ENCODE data around the gene TRPC4AP. TPM values are rescaled to one million over a fixed set of nuclear protein-coding genes. Genes with fewer than 3 reads are reported as not detected.
A peak's percentile ranks its signal among the peaks of the same experiment; 100 is the strongest.

Gene TRPC4AP
- total RNA-seq, 2 donors from 2014 or later, result 52.8 to 63.2 TPM

- intact Hi-C loops (cut with DNase I), result no loop called here
- H3K9ac ChIP-seq (ENCODE audit: low read depth in 2 of 2, low read length in 2 of 2), result no peak overlapping the region
- H3K9me3 ChIP-seq, result no peaks in the 10 kb centered on the region
- H3K27me3 ChIP-seq, result no peaks in the 10 kb centered on the region
- no peaks in the 10 kb centered on the region for H3K4me1 ChIP-seq
- no peak for DNase-seq
- peaks cover 9% of the 10 kb centered on the region for H3K36me3 ChIP-seq
- no peak overlapping the region for H3K4me3 ChIP-seq
- H3K27ac ChIP-seq, result no peak overlapping the region
- TF ChIP-seq CTCF (IDR thresholded peaks at IDR 0.05), result no peak
Measured at GRCh38 chr20:35133735-35134134, 41.1 kb upstream of the TRPC4AP start.

- H3K36me3 ChIP-seq, result peaks cover 9% of the 10 kb centered on the region
- TF ChIP-seq CTCF (IDR thresholded peaks at IDR 0.05), result no peak
- no peaks in the 10 kb centered on the region for H3K9me3 ChIP-seq
- no peaks in the 10 kb centered on the region for H3K27me3 ChIP-seq
- DNase-seq, result no peak
- no peak overlapping the region for H3K4me3 ChIP-seq
- intact Hi-C loops (cut with DNase I), result no loop called here
- H3K9ac ChIP-seq (ENCODE audit: low read depth in 2 of 2, low read length in 2 of 2), result no peak overlapping the region
- no peak overlapping the region for H3K27ac ChIP-seq
- H3K4me1 ChIP-seq, result no peaks in the 10 kb centered on the region
Measured at GRCh38 chr20:35133031-35133430, 40.4 kb upstream of the TRPC4AP start.

- no peak for DNase-seq
- Histone ChIP-seq H3K36me3 (peaks cover 6% of the 10 kb centered on the region), H3K27me3 (no peaks in the 10 kb centered on the region), H3K9me3 (no peaks in the 10 kb centered on the region), H3K27ac (no peak overlapping the region), H3K9ac (ENCODE audit: low read depth in 2 of 2, low read length in 2 of 2) (no peak overlapping the region), H3K4me1 (no peaks in the 10 kb centered on the region), H3K4me3 (no peak overlapping the region)
- TF ChIP-seq CTCF (IDR thresholded peaks at IDR 0.05), result no peak
- intact Hi-C loops (cut with DNase I), result no loop called here
Measured at GRCh38 chr20:35131934-35132333, 39.3 kb upstream of the TRPC4AP start.

GRCh38 chr20:35129647-35130069 is 37.1 kb upstream of the TRPC4AP start:
- H3K4me3 ChIP-seq, result no peak overlapping the region

GRCh38 chr20:35125753-35126152 is 33.1 kb upstream of the TRPC4AP start:
- no peak overlapping the region for H3K4me3 ChIP-seq
- H3K9me3 ChIP-seq, result no peaks in the 10 kb centered on the region
- DNase-seq, result no peak
- no peak for TF ChIP-seq CTCF (IDR thresholded peaks at IDR 0.05)
- H3K27me3 ChIP-seq, result no peaks in the 10 kb centered on the region
- no peak overlapping the region for H3K9ac ChIP-seq (ENCODE audit: low read depth in 2 of 2, low read length in 2 of 2)
- intact Hi-C loops (cut with DNase I), result no loop called here
- H3K4me1 ChIP-seq, result no peaks in the 10 kb centered on the region
- peaks cover 4% of the 10 kb centered on the region for H3K36me3 ChIP-seq
- H3K27ac ChIP-seq, result no peak overlapping the region

More at GRCh38 chr20:35129647-35130069, 37.1 kb upstream of the TRPC4AP start:
- Histone ChIP-seq H3K36me3 (peaks cover 6% of the 10 kb centered on the region), H3K27ac (peak overlapping the region; percentile 12), H3K9ac (ENCODE audit: low read depth in 2 of 2, low read length in 2 of 2) (no peak overlapping the region), H3K27me3 (no peaks in the 10 kb centered on the region), H3K9me3 (no peaks in the 10 kb centered on the region), H3K4me1 (no peaks in the 10 kb centered on the region)
- DNase-seq, result no peak
- intact Hi-C loops (cut with DNase I), result no loop called here
- no peak for TF ChIP-seq CTCF (IDR thresholded peaks at IDR 0.05)

Measured in colonic mucosa (tissue), 4 donors.